HL-60 (cell line): ENCODE measurements around the gene OGFOD3.

Experiments
- GABPA ChIP-seq: IDR thresholded peaks from 2 replicates; pipeline ENCODE4 v1.6.1; 2012; ENCODE audit warnings: low read depth
- POLR2AphosphoS5 ChIP-seq: IDR thresholded peaks from 2 replicates; pipeline ENCODE4 v1.6.1; 2012; ENCODE audit warnings: low read depth
- REST ChIP-seq: IDR thresholded peaks from 2 replicates; pipeline ENCODE4 v1.6.1; 2012; ENCODE audit warnings: low read depth; ENCODE audit not compliant: insufficient replicate concordance
- TF ChIP-seq, protein P1 (sequence below): IDR thresholded peaks from one replicate; pipeline ENCODE4 v1.5.1; 2011; ENCODE audit warnings: low read length, control low read depth, inconsistent platforms; ENCODE audit not compliant: insufficient read depth

- TF ChIP-seq, protein P1, sequence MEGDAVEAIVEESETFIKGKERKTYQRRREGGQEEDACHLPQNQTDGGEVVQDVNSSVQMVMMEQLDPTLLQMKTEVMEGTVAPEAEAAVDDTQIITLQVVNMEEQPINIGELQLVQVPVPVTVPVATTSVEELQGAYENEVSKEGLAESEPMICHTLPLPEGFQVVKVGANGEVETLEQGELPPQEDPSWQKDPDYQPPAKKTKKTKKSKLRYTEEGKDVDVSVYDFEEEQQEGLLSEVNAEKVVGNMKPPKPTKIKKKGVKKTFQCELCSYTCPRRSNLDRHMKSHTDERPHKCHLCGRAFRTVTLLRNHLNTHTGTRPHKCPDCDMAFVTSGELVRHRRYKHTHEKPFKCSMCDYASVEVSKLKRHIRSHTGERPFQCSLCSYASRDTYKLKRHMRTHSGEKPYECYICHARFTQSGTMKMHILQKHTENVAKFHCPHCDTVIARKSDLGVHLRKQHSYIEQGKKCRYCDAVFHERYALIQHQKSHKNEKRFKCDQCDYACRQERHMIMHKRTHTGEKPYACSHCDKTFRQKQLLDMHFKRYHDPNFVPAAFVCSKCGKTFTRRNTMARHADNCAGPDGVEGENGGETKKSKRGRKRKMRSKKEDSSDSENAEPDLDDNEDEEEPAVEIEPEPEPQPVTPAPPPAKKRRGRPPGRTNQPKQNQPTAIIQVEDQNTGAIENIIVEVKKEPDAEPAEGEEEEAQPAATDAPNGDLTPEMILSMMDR, result no peak
- no peak for TF ChIP-seq POLR2AphosphoS5
- TF ChIP-seq REST, result no peak
- no peak for TF ChIP-seq GABPA
These were observed 42.9 kb downstream of the OGFOD3 start for GRCh38 chr17:82375359-82376041.
